GM18907 (cell line): ENCODE measurements around the gene FAM13C.

Experiments used
- ATAC-seq: cut with Tn5 transposase; IDR thresholded peaks from one replicate; pipeline ENCODE4 v1.9.1; 2021; ENCODE audit warnings: mild to moderate bottlenecking, moderate library complexity; ENCODE audit not compliant: unreplicated experiment

The FAM13C gene

GRCh38 chr10:59320355-59320754 is 42.0 kb downstream of the FAM13C start:
- ATAC-seq = no peak

GRCh38 chr10:59319854-59320253 is 42.5 kb downstream of the FAM13C start:
- ATAC-seq = no peak

DNA sequence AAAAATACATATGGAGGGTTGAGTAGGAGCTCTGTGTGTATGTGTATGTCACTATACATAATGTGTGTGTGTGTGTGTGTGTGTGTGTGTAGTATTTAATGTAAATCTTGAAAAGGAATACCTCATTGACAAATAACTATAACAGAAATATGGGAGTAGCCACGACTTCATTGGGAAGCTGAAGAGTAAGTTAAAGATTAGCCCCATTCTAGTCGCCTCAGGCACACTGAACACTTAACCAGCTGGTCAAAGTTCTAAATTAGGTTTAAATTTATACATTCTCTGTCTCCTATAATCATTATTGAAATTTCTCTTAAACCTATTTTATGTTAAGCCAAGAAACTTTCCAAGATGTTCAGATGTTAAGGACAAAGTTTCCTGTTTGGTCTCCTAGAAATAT is 45.3 kb downstream of the FAM13C start:
- ATAC-seq = no peak

- ATAC-seq = no peak
These were observed 46.9 kb downstream of the FAM13C start for GRCh38 chr10:59315465-59315864.

- no peak for ATAC-seq
These were observed 48.1 kb downstream of the FAM13C start for GRCh38 chr10:59314268-59314667.

DNA sequence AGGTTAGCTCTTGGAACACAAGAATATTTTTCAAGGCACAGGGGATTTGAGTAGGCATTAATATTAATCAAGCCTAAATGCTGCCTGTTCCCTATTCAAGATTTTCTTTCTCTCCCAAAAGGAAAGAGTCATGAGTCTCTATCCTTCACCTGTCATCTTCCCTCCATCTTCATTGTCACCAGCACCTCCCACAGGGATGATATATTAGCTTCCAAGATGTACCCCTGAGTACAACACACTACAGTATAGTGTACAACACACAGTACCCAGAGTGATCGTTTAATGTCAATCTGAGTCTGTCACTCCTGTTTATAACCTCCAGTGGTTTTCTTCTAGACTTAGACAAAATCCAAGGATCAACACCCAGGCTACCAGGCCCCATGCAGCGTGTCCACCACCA is 50.1 kb downstream of the FAM13C start:
- no peak for ATAC-seq

- no peak for ATAC-seq
These were observed 51.3 kb downstream of the FAM13C start for GRCh38 chr10:59311025-59311424.

- ATAC-seq = no peak
These were observed 51.9 kb downstream of the FAM13C start for GRCh38 chr10:59310324-59310914.

DNA sequence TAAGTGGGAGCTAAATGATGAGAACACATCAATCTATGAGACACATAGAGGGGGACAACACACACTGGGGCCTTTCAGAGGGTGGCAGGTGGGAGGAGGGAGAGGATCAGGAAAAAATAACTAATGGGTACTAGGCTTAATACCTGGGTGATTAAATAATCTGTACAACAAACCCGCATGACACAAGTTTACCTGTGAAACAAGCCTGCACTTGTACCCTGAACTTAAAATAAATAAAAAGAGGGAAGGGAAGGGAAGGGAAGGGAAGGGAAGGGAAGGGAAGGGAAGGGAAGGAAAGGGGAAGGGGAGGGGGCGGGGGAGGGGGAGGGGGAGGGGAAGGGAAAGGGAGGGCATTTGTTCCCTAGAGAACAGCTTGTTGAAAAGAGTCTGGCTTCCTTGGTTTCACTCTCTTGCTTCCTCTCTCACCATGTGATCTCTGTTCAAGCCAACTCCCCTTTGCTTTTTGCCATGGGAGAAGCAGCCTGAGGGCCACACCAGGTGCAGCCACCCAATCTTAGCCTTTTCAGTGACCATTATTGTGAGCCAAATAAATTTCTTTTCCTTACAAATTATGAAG is 57.7 kb downstream of the FAM13C start:
- no peak for ATAC-seq

DNA sequence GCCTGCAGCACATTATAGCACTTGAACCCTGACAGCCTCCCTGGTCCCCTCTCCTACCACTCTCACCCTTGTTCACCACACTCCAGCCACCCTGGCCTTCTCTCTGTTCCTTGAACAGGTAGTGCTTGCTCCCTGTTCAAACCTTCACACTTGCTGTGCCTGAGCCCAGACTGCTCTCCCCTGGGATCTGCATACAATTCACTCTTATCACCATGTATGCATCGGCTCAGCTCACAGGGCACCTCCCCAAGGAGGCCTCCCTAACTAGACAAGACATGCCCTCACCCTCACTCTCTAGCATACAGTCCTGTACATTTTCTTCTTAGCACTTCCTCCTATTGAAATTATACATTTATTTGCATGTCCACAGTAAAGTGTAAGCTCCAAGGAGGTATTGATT is 59.3 kb downstream of the FAM13C start:
- ATAC-seq = no peak

GRCh38 chr10:59302381-59302780 is 60.0 kb downstream of the FAM13C start:
- ATAC-seq = no peak

DNA sequence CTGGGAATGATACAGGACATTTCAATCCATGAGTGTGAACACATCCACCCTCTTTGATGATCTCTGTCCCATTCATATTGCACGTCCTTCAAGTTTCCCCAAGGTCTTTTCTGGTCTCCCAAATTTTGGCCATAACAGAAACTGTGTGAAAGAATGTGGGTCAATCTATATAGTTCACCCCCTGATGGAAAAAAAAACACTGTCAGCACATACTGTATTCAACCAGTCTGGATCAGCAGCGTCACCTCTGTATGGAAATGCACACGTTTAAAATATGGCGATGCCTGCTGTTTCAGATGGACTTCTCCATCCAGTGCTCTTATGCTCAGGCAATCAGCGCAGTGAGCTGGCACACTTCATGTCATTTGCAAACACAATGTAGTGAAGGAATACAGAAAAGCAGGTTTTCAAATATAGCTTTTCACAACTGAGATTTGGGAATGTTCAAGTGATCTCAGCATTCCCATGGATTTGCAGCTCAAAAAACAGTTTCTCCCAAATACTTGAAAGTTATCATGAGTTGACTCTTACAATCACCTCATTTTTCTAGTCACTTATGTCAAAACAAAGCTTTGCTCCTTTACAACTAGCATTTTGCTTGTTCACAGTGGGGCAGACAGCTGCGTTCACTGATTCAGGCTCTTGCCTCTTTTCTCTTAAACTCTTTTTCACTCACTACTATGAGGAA is 61.1 kb downstream of the FAM13C start:
- no peak for ATAC-seq

- ATAC-seq = no peak
These were observed 62.0 kb downstream of the FAM13C start for GRCh38 chr10:59300386-59300785.

GRCh38 chr10:59299933-59300332 is 62.4 kb downstream of the FAM13C start:
- no peak for ATAC-seq

GRCh38 chr10:59290448-59290847 is 71.9 kb downstream of the FAM13C start:
- no peak for ATAC-seq

DNA sequence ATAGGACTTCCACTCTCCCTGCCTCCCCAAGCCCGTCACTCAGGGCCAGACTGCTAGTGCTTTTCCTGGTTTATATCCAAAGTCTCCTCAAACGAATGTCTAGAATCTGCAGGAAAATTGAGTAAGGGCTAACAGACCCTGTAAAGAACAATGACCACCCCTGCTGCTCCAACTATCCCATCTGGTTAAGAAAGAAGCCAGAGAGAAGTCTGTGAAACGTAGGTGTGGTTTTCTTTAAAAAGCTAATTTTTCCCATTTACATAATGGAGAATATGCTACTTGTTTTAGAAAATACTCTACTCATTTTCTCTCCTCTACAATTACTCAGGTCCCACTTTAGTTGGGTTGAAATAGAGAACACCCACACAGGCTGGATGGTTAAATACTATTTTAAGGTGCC is 72.5 kb downstream of the FAM13C start:
- no peak for ATAC-seq

DNA sequence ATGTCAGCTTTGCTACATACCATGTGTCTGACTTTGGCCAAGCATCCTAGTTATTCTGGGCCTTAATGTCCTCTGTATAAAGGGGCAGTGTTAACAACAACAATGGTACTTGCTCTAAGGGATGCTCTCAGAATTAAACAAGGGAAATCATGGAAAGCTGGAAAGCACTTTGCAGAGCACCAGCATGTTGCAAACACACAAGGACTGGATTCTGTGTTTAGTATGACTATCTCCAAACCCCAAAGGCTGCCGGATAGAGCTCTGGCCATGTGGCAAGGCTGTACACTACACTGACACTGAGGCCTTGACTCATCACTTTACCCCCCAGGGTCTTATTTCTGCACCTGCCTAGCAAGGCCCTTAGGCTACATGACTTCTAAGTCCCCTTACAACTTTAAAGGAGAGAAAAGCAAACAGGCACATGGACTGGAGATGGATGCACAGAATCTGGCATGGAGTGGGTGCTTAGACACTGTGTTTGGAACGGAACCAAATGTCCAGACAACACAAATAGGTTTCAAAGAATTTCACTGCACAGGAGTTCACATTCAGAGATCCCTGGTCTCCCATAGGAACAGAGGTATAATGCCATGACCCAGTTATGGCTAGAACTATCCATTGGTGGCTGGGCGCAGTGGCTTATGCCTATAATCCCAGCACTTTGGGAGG is 74.6 kb downstream of the FAM13C start:
- ATAC-seq = no peak

DNA sequence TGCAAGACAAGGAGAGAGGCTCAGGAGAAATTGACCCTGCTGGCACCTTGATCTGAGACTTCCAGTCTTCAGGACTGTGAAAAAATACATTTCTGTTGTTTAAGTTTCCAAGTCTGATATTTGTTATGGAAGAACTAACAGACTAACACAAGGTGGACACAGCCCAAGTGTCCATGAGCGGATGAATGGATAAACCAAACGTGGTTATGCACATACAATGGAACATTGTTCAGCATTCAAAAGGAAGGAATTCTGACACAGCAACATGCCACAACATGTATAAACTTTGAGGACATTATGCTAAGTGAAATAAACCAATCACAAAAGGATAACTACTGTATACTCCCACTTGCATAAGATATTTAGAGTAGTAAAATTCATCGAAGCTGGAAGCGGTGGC is 76.5 kb downstream of the FAM13C start:
- ATAC-seq = no peak

DNA sequence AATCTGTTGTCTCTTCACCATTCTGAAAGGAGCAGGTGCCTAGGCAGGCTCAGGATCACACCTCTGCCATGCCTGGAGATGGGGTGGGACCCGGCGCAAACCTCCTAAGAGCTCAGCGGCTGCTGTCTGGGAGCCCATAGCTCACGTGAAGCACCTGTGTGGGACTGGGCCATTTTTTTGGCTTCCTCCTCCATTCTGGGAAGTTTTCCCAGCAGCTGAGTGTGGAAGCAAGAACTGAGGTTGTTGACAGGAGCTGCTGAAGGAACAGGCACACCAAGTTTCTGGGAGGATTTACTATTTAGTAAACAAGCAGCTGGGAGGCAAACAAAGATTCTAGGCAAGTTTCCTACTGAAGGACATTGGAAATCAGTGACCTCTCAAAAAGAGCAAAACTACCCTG is 77.3 kb downstream of the FAM13C start:
- ATAC-seq = no peak

DNA sequence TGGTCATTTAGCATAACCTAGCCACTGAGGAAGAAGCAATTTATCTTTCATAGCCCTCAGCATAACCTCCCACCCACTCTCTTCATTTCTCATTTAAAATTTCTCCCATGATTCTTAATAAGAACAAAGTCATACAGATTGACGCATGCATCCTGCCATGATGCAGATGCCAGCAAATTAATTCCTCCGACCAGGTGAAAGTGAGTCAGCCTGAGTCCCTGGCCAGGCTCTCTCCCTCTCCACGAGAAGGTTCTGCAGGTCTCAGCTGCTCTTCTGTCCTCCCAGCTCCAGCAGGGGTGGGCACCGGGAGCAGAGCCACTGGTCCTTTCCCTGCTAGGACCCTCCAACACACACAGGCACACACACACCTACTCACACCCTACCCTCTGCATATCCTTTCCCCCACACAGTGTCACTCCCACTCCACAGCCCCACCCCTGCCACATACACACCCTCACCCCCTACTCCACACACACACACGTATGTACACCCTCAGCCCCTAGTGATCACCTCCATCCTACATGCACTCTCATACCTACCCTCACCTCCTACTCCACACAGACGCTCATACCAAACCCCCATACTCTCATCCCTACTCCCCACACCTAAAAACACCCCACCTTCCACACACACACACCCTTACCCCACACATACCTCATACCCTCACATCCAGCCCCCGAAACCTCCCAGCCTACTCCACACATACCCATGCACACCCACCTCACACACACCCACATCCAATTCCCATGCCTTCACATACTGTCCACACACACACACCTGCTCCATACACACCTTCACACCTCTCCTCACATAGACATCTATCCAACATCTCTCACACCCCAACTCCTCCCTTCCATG is 78.0 kb downstream of the FAM13C start:
- ATAC-seq = no peak

- ATAC-seq = no peak
These were observed 78.8 kb downstream of the FAM13C start for GRCh38 chr10:59283456-59284091.
